Fibroblast of skin of right biceps (primary cell): ENCODE data around the gene SELPLG.
"Not testable (repeated sequence)": the region's sequence is repeated elsewhere in the genome, so short reads cannot be mapped to it uniquely, and the experiment has no call there.

ENCODE experiments used
- DNase-seq: peaks from one replicate; pipeline ENCODE4 v3.0.0-alpha.2; 2013

Gene SELPLG

DNA sequence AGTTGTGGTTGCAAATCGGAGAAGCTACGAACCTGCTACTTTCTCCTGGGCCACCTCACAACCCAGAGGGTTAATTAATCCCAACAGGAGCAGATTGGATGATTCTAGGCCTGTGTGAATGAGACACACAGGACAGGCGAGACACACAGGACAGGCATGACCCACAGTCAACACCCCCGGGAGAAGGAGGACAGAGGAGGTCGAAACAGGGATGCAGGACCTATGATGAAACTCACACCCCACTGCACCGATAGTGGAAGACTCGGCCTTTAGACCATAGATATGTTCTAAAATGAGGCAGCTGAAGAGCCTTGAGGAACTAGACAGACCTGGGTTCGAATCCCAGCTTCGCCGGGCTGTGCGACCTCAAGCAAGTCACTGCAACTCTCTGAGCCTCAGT lies 47.4 kb downstream of the SELPLG start:
- DNase-seq = no peak

DNA sequence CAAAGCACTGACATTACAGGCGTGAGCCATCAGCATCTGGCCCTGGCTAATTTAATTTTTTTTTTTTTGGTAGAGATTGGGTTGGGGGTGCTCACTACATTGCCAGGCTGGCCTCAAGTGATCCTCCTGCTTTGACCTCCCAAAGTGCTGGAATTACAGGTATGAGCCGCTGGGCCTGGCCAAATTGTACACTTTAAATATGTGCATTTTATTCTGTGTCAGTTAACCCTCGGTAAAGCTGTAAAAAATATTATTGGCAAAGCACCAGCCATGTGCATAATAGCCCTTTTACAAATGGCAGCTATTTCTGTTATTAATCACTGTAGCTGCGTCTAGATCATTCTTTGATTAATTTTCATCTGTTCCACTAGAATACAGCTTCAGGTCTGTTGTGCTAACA lies 47.8 kb downstream of the SELPLG start:
- no peak for DNase-seq

DNA sequence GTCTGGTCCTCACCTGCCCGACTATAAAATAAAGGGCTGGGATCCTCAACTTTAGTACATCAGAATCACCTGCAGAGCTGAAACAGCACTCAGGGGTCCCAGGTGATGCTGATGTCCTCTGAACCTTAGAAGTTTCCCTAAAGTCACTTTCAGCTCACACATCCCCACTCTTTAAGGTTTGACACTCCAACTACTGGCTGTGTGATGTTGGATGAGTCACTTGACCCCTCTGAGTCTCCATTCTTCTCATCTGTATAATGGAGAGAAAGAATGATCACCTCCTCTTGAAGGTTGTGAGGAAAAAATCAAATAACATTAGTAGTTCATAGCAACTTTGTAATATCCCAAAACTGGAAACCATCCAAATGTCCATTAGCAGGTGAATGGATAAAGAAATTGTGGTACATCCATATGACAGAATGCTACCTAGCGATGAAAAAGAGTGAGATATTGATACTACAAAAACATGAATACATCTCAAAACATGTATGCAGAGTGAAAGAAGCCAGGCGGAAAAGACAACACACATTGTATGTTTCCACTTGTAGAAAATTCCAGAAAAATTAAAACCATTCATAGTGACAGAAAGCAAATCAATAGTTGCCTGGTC lies 49.1 kb downstream of the SELPLG start:
- no peak for DNase-seq

DNA sequence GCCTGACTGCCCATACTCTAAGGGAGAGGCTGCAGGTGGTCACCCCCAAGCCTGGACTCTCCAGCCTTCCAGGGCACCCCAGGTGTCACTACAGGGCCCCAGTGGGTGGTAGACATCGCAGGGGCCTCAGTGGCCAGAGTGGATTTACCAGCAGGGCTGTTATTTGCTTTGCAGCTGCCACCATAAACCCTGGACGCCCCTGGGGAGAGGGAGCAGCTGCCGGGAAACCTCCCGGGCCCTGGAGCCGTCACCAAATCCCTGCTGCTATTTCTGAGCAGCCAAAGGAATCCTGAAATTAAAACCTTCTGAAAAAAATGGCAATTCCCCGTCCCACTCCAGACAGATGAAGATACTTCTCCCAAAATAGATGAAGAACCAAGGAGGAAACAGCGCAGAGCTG lies 49.7 kb downstream of the SELPLG start:
- DNase-seq = no peak

DNA sequence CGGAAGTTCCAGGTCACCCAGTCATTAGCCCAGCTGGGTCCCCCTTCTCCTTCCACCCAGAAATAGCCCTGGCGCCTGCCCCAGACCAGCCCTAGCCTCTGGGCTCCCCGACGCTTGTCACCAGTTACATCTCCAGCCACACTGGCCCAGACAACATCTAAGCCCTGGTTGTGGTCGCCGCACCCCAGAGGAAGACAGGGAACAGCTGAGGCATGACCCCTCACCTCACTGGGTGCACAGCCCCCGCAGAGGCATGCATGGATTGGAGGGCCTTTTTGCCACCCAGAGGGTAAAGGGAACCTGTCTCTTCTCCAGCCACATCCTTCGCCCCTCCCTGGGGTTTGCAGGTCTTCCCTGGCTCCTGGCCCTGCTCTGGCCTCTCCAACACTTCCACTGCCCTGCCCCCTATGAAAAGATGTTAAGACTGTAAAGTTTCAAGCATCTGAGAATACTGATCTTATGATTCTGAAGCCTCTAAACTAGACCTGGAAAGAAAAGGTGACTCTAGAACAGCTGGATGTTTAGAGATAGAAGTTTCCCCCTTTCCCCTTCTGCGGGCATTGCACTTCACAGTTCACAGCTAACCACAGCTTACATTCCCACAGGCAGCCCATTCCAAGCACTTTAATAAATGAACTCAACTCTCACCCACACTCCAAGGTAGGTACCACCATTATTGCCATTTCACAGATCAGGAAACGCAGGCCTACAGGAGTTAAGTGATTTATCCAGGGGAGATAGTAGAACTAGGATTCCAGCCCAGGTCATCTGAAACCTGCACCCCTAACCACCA lies 50.5 kb downstream of the SELPLG start:
- no peak for DNase-seq

DNA sequence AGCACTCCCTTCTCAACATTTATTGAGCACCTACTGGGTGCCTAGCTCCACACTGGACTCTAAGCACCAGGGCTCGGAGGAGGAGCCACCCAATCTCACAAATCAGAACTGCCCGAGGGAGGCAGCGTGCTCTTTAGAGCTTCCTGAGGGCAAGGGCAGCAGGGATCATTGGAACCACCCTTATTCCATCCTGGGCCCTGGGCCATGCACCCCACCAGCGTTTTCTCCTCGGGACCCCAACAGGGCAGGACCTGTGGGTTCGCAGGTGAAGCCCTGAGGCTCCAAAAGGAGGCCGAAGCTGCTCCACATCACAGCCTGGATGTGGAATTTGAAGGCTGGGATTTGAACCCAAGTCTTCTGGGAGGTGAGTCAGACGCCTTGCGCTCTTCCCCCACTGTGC lies 51.2 kb downstream of the SELPLG start:
- no peak for DNase-seq

DNA sequence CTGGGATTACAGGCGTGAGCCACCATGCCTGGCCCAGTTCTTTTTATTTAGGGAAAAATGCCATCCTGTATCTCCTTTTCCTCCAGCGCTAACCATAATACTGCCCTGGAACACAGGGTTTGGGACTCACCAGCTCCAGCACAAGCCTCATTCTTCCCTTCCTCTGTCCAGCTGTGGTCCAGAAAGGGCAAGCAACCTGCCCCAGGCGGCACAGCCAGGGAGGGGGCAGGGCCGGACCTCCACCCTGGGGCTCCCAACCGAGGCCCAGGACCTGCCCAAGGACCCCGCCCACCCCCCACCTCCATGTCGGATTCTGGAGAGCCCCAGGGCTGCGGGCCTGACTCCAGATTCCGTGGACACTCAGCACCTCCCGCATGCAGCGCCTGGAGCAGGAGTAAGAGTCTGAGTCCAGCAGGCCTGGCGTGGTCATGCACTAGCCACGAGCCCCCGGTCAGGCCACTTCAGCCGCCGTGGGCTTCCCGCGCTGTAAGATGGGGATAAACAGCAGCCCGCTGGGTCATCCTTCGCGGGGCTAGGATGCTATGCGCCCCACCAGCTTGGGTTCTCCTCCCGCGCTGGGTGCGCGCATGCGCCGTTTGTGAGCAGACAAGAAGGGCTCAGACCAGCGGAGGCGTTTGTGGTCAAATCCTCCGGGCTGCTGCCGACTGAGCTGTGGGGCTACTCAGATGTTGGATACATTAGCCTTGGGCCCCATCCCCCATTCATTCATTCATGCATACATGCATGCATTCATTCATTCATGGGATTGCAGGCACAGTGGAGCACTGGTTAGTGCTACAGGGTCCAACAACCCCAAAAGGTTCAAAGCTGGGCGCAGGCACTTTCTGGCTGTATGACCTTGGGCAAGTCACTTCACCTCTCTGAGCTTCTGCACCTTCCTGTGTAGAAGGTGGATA lies 52.1 kb downstream of the SELPLG start:
- no peak for DNase-seq

DNA sequence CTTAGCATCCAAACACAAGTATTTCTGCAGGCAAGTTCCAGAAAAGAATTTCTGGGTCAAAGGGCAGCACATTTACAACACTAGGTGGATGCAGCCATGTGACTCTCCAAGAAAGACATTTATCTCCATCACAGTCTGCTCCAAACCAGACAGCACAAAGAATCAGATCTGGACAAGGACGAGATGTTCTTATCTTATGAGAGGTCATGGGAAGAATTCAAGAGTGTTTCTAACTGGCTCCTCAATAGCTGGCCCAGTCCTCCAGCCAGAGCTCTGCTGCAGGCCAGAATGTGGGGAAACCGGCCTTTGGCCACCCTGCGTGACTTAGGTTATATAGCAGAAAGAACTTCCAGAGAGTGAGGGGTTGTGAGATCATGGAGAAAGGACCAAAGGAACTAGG lies 53.2 kb downstream of the SELPLG start:
- DNase-seq = no peak

DNA sequence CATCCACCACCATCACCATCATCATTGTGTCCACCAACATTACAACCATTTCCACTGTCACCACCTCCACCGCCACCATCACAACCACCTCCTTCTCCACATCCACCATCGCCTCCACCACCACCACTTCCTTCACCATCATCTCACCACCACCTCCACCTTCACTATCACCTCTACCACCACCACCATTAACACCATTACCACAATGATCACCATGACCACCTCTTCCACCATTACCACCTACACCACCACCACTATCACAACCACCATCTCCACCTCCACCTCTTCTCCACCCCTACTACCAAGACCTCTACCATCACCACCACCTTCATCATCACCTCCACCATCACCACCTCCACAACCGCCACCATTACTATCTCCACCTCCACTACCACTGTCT lies 54.9 kb downstream of the SELPLG start:
- no peak for DNase-seq

DNA sequence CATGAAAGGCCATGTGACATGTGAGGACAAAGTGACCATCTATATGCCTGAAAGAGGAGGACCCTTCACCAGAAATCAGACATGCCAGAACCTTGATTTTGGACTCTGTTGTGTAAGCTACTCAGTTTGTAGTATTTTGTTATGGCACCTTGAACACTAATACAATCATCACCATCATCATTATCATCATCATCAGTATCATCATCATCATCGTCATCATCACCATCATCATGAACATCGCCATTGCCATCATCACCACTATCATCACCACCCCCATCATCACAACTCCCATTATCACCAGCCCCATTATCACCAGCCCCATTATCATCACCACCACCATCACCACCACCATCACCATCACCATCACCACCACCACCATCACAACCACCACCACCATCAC lies 55.4 kb downstream of the SELPLG start:
- DNase-seq = no peak

DNA sequence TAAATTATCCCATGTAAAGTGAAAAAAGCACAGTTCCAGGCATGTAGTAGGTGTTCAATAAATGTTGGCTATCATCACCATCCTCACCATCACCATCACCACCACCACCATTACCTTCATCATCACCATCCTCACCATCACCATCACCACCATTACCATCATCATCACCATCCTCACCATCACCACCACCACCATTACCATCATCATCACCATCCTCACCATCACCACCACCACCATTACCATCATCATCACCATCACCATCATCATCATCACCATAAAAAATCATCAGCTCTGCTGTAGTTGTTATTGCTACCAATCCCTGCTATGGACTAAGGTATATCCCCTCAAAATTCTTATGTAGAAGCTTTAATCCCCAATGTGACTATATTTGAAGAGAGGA lies 56.2 kb downstream of the SELPLG start:
- DNase-seq = no peak

DNA sequence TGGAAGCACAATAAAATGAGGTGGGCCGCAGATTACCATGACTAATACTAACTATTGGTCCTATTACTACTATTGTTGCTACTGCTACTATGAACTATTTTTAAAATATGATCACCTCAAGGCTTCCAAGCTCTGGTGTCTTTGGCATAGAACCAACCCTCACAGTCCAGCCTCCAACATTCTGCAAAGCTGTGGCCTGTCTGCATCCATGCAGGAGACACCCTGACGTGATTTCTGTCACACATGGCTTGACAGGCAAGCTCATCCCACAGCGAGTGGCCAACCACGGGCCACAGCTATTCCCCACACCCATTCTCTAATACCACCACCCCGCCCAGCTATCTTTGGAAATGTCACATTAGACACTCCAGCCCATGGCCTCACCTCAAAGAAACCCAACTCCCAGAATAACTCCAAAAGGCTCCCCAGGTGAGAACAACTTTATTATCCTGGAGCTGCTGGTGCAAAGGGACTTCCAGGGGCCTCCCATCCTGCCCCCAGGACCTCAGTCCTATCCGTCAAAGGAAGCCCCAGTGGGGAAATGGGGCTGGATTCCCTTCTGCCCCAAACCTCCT lies 56.9 kb downstream of the SELPLG start:
- peak; percentile 79 for DNase-seq

DNA sequence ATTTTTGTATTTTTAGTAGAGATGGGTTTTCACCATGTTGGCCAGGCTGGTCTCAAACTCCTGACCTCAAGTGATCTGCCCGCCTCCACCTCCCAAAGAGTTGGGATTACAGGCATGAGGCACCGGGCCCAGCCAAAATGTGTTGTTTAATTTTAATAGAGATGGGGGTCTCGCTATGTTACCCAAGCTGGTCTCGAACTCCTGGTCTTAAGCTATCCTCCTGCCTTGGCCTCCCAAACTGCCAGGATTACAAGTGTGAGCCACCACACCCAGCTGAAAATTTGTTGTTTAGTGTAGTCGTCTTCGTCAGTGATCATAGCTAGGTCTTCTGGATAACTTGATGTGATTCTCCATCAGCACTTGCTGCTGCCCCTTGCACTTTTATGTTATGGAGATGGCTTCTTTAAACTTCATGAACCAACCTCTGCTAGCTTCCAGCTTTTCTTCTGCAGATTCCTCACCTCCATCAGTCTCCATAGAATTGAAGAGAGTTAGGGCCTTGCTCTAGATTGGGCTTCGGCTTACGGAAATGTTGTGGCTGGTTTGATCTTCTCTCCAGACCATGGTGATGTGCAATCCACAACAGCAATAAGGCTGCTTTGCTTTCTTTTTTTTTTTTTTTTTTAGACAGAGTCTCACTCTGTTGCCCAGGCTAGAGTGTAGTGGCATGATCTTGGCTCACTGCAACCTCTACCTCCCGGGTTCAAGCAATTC lies 58.3 kb downstream of the SELPLG start:
- DNase-seq = no peak

DNA sequence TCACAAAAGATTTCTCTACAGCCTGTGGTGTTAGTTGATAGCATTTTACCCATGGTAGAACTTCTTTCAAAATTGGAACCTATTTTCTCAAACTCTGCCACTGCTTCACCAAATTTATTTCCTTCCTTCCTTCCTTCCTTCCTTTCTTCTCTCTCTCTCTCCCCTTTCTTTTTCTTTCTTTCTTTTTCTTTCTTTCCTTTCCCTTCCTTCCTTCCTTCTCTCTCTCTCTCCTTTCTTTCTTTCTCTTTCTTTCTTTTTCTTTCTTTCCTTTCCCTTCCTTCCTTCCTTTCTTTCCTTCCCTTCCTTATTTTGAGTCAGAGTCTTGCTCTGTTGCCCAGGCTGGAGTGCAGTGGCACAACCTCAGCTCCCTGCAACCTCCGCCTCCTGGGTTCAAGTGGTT lies 59.4 kb downstream of the SELPLG start:
- DNase-seq = not testable (repeated sequence)

DNA sequence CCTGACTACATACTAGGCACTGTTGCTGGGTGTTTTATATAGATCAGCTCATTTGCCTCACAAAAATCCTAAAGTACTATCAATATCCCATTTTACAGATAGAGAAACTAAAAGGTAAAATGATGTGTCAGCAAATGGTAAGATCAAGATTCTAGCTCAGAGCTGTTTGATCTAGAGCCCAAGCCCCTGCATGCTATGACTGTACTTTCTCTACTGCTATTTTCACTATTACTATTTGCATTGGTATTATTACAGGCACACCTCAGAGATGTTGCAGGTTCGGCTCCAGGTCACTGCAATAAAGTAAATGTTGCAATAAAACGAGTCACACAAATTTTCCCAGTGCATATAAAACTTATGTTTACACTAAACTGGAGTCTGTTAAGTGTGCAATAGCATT lies 60.4 kb downstream of the SELPLG start:
- no peak for DNase-seq

DNA sequence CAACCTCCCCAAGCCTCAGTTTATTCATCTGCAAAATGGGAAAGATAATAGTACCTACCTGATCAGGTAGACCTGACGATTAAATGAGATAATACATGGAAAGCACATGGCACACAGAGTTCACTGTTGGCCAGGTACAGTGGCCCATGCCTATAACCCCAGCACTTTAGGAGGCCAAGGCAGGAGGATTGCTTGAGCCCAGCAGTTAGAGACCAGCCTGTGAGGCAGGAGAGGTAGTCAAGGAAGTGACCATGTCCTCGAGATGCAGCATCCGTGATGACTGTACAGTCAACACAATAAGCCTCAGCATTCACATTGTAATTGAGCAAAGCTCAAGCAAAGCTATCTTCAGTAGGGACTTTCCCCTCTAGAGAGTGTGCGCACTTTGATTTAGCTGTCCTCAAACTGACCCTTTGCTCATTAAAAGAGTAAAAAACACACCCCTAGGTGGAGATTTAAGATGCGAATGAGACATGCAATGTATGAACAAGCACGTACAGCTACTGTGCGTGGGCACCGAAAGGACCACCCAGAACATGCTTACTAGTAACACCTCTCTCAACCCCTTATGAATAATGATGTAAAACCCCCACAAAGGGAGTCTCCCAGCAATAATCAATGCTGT lies 61.4 kb downstream of the SELPLG start:
- no peak for DNase-seq
